SK-N-MC (cell line): ENCODE measurements around the gene NHP2.

ENCODE experiments used
- DNase-seq: peaks from one replicate; pipeline ENCODE4 v3.0.0-alpha.2; 2011; ENCODE audit warnings: low read depth, low spot score
- H3K27ac ChIP-seq: fragments of 200-600 bp; sonication (generic); 2 replicates; pipeline ENCODE4 v1.5.1; 2016; ENCODE audit warnings: mixed run types
- H3K36me3 ChIP-seq: fragments of 200-600 bp; sonication (generic); 2 replicates; pipeline ENCODE4 v1.6.1; 2017; ENCODE audit warnings: antibody characterized with exemption, low read length, mixed read lengths; ENCODE audit not compliant: insufficient read depth
- H3K4me3 ChIP-seq: fragments of 200-600 bp; sonication (generic); 2 replicates; pipeline ENCODE4 v1.5.1; 2016
- H3K9ac ChIP-seq: fragments of 200-600 bp; sonication (generic); 2 replicates; pipeline ENCODE4 v1.8.0; 2017; ENCODE audit warnings: mixed run types, mixed read lengths; ENCODE audit not compliant: insufficient read length
- H3K9me3 ChIP-seq: fragments of 200-600 bp; sonication (generic); 2 replicates; pipeline ENCODE4 v1.6.1; 2017; ENCODE audit warnings: low read depth, mild to moderate bottlenecking, antibody characterized with exemption, low read length, moderate library complexity, mixed read lengths
- EZH2 ChIP-seq: fragments of 200-600 bp; sonication (generic); IDR thresholded peaks from one replicate; pipeline ENCODE4 v1.6.1; 2017; ENCODE audit warnings: antibody characterized with exemption
- FOXP2 ChIP-seq: optimal IDR thresholded peaks from 2 replicates; pipeline ENCODE3; 2011; ENCODE audit warnings: mild to moderate bottlenecking, moderate library complexity; ENCODE audit not compliant: insufficient read depth; ENCODE audit errors: extremely low read length, control extremely low read depth
- POLR2AphosphoS5 ChIP-seq: IDR thresholded peaks from 2 replicates; pipeline ENCODE4 v1.6.1; 2012; ENCODE audit warnings: mild to moderate bottlenecking, low read depth, low read length, borderline replicate concordance

Gene NHP2

DNA sequence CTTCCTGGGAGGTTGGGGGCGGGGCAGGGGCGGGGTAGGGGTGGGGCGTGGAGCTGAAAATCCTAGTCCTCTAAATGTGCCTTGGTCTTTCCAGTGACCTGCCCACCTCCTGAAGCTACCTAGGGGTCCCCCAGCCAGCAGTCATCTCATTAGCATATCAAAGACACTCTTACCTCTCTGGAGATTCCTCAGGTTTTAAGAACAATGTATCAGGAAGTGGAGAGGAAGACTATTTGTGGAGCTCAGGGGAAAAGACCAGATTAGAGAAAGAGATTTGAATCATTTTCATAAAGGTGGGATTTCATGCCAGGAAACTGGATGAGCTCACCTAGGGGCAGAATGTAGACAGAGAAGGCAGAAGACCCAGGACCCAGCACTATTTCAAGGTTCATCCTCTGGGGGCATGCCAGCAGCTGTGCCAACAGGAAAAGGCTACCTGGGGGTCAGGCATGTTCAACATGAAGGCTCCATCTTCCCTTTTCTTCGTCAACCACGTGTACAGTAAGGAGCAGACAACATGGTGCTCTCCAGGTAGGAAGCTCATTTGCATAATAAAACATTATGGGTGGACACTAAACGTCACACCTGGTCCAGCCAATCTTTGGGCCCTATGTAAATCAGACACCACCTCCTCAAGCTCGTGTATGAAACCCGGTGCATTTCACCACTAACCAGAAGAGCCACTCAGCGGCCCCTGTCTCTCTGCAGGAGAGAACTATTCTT lies 26.6 kb upstream of the NHP2 start:
- H3K9ac ChIP-seq = no peak overlapping the region

DNA sequence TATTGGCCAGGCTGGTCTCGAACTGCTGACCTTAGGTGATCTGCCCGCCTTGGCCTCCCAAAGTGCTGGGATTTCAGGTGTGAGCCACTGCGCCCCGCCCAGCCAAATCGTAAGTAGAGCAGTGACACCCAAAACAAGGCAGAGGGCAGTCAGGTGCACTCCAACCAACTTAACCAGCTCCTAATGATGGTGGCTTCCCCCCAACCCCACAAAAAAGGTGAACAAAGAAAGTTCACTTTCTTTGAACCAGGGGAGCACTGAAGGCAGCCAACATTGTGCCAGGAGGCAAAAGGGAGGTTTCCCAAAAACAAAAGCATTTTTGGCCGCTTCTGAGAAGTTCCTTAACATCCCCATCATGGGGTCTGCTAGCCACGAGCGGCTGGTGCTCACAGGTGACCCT lies 23.9 kb upstream of the NHP2 start:
- H3K36me3 ChIP-seq = no peaks in the 10 kb centered on the region
- no peak for TF ChIP-seq EZH2
- no peak for TF ChIP-seq FOXP2
- TF ChIP-seq POLR2AphosphoS5 = no peak
- H3K9ac ChIP-seq = no peak overlapping the region
- no peaks in the 10 kb centered on the region for H3K9me3 ChIP-seq
- DNase-seq = no peak
- H3K27ac ChIP-seq = no peak overlapping the region
- H3K4me3 ChIP-seq = no peak overlapping the region

More for the DNA sequence above, 26.6 kb upstream of the NHP2 start:
- Histone ChIP-seq H3K4me3 (no peak overlapping the region), H3K36me3 (no peaks in the 10 kb centered on the region), H3K9me3 (no peaks in the 10 kb centered on the region), H3K27ac (no peak overlapping the region)
- DNase-seq = no peak
- TF ChIP-seq EZH2 (no peak), FOXP2 (no peak), POLR2AphosphoS5 (no peak)

- H3K36me3 ChIP-seq = no peaks in the 10 kb centered on the region
- DNase-seq = no peak
- TF ChIP-seq FOXP2 (no peak), EZH2 (no peak), POLR2AphosphoS5 (no peak)
- no peak overlapping the region for H3K9ac ChIP-seq
- no peak overlapping the region for H3K4me3 ChIP-seq
- H3K9me3 ChIP-seq = no peaks in the 10 kb centered on the region
- H3K27ac ChIP-seq = no peak overlapping the region
These were observed 23.1 kb upstream of the NHP2 start for GRCh38 chr5:178176791-178177190.

GRCh38 chr5:178174456-178174855 lies 20.8 kb upstream of the NHP2 start:
- no peak for TF ChIP-seq EZH2
- TF ChIP-seq FOXP2 = no peak
- Histone ChIP-seq H3K27ac (no peak overlapping the region), H3K9me3 (no peaks in the 10 kb centered on the region), H3K9ac (no peak overlapping the region), H3K4me3 (no peak overlapping the region), H3K36me3 (no peaks in the 10 kb centered on the region)
- DNase-seq = no peak

DNA sequence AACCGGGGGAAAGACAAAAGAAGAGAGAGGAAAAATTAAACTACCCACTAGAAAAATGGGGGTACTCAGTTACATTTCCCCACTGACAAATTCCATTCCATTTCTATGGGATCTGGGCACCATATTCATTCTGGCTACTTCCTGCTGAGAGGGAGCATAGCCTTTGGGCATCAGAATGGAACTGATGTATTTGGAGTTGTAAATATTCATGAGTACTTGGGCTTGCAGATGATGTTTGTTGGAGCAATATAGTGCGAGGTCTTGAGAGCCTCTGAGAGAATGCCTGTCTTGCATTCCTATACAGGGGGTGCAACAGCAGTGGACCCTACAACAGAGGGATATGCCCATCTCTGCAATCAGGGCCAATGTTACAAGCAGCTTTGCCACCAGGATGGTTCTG lies 16.8 kb upstream of the NHP2 start:
- Histone ChIP-seq H3K27ac (no peak overlapping the region), H3K4me3 (no peak overlapping the region), H3K9me3 (no peaks in the 10 kb centered on the region), H3K36me3 (no peaks in the 10 kb centered on the region), H3K9ac (no peak overlapping the region)
- no peak for DNase-seq
- TF ChIP-seq POLR2AphosphoS5 = no peak
- no peak for TF ChIP-seq EZH2
- no peak for TF ChIP-seq FOXP2

GRCh38 chr5:178165581-178165980 lies 11.9 kb upstream of the NHP2 start:
- H3K9me3 ChIP-seq = no peaks in the 10 kb centered on the region
- no peaks in the 10 kb centered on the region for H3K36me3 ChIP-seq
- no peak overlapping the region for H3K27ac ChIP-seq
- DNase-seq = no peak
- no peak overlapping the region for H3K4me3 ChIP-seq
- H3K9ac ChIP-seq = no peak overlapping the region
- TF ChIP-seq FOXP2 (no peak), EZH2 (no peak), POLR2AphosphoS5 (no peak)

DNA sequence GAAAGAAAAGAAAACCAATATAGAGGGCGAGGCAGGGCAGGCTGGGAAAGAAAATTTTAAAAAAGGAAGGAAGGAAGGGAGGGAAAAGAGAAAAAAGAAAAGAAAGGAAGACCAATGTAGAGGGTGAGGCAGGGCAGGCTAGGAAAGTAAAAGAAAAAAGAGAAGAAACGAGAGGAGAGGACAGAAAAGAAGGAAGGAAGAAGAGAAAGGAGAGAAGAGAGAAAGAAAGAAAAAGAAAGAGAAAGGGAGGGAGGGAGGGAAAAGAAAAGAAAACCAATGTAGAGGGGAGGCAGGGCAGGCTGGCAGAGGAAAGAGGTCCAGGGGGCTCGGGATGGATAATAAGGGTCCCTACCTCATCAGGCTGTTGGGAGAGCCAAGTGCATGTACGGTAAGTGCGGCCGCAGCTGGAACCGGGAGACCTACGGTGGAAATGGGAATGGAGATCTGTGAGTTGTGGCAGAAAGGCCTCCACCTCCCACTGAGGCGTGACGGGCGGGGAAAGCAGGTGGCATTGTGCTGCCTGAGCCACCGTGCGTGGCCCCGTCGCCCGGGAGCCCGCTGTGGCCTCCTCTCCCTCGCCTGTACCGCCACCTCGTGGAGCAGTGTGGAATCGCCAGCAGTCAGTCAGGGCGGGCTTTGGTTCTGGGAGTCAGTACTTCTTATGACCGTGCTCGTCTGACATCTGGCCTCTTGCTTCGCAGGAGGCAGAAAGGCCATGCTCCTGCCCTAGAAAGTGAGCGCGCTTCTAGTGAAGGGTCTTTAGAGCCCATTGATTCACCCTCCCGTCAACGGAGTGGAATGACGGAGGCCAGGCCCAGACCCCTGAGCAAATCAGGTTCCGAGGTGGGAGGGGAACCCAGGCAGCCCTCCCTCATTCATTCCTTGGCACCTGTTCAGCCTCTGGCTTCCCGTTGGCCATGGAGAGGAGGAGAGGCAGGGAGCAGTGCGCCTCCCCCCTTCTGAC lies 10.4 kb upstream of the NHP2 start:
- no peak for DNase-seq
- Histone ChIP-seq H3K36me3 (no peaks in the 10 kb centered on the region), H3K9me3 (no peaks in the 10 kb centered on the region), H3K9ac (no peak overlapping the region), H3K4me3 (peak overlapping the region; percentile 56), H3K27ac (no peak overlapping the region)
- TF ChIP-seq EZH2 = no peak
- no peak for TF ChIP-seq FOXP2
- no peak for TF ChIP-seq POLR2AphosphoS5

DNA sequence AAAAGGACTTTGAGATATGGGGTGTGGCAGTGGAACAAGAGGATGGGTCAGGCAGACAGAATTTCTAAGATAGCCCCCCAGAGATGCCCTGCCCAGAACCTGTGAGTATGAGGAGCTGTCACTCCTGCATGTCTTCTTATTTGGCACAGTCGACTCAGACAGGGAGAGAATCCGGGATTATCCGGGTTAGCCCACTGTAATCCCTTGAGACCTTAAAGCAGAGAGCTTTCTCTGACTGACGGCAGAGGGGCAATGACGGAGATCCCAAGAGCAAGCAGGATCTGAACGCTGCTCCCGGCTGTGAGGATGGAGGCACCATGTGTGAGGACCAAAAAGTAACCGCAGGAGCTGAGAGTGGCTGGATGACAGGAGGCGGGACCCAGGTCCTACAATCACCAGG lies 8.8 kb upstream of the NHP2 start:
- Histone ChIP-seq H3K9ac (no peak overlapping the region), H3K9me3 (no peaks in the 10 kb centered on the region)
- TF ChIP-seq FOXP2 (no peak), POLR2AphosphoS5 (no peak), EZH2 (no peak)

More for the DNA sequence above, 8.8 kb upstream of the NHP2 start:
- no peak overlapping the region for H3K27ac ChIP-seq
- H3K4me3 ChIP-seq = no peak overlapping the region
- no peaks in the 10 kb centered on the region for H3K36me3 ChIP-seq
- DNase-seq = no peak
